ENCODE data around the gene TGFBRAP1. TPM values are rescaled to one million over a fixed set of nuclear protein-coding genes. Genes with fewer than 3 reads are reported as not detected.
A peak's percentile ranks its signal among the peaks of the same experiment; 100 is the strongest.

TGFBRAP1 gene
- total and polyA plus RNA-seq, 2 donors (not counting 3 experiments of a cell fraction or from before 2014, with no cell fraction given) = 25.4 to 37.6 TPM

- no peaks in the 10 kb centered on the region for H3K79me2 ChIP-seq (ENCODE audit: control insufficient read depth, insufficient read depth, low read length)
- dilution Hi-C loops (cut with MboI; ENCODE audit: extremely low pct_ligation_motif_present, low sequenced_read_pairs) = no loop called here
- CTCF ChIA-PET = interaction anchor here (0.6 to 7.6 kb wide), 24 partner anchors 12 to 386 kb away, joined by 3 to 225 read pairs (median 4); no protein-coding TSS in a partner anchor
- H3K4me1 ChIP-seq (ENCODE audit: control insufficient read depth, extremely low read depth, insufficient read depth, low read length) = peaks cover 4% of the 10 kb centered on the region
- H3K27me3 ChIP-seq (ENCODE audit: control insufficient read depth in 2 of 2, insufficient read depth in 2 of 2, low read length in 2 of 2) = peaks cover 2 to 7% of the 10 kb centered on the region in 2 experiments
- H3K4me3 ChIP-seq (replicated peaks in 1 of 3; ENCODE audit: insufficient read depth in 1 of 3, low read depth in 1 of 3, low read length in 3 of 3) = no peak overlapping the region
- no peaks in the 10 kb centered on the region for H3K9me3 ChIP-seq (replicated peaks; ENCODE audit: control insufficient read depth, insufficient read depth, low read length)
- POLR2A ChIA-PET = no interaction called here
- H3K9ac ChIP-seq (replicated peaks; ENCODE audit: extremely low read depth, insufficient read depth, low read length) = no peak overlapping the region
- FAIRE-seq = peak; percentile 83
- no peaks in the 10 kb centered on the region for H3K36me3 ChIP-seq (ENCODE audit: control insufficient read depth in 2 of 2, extremely low read depth in 1 of 2, insufficient read depth in 2 of 2, low read length in 2 of 2)
- BruUV-seq (replicated peaks) = no TSS peak
- no peak overlapping the region for H3K27ac ChIP-seq (ENCODE audit: insufficient read depth, low read depth, low read length)
- peak; percentile 73 for DNase-seq (ENCODE audit: low read depth, low spot score)
- no peaks in the 10 kb centered on the region for H4K20me1 ChIP-seq (replicated peaks; ENCODE audit: control insufficient read depth, extremely low read depth, insufficient read depth, low read length)
- intact Hi-C loops (cut with micrococcal nuclease) = loop anchor here (1.0 to 5.0 kb wide), 3 partner anchors 56 to 287 kb away; no protein-coding TSS in a partner anchor
- H2AFZ ChIP-seq (ENCODE audit: low read depth, low read length) = no peak overlapping the region
- TF ChIP-seq JUN (IDR thresholded peaks at IDR 0.05; ENCODE audit: borderline replicate concordance, insufficient read depth, insufficient read length, low read depth) (no peak), GATA2 (IDR thresholded peaks at IDR 0.05; ENCODE audit: insufficient read depth, insufficient read length, low read depth, low read length) (peak; percentile 66), CTCF (IDR thresholded peaks at IDR 0.05; ENCODE audit: extremely low read depth in 1 of 2, insufficient read depth in 1 of 2, low read depth in 1 of 2, low read length in 2 of 2) (peak; percentile 70 to 79)
- H3K9me1 ChIP-seq (replicated peaks; ENCODE audit: control insufficient read depth, extremely low read depth, insufficient read depth, low read length) = no peaks in the 10 kb centered on the region
- no peak overlapping the region for H3K4me2 ChIP-seq (ENCODE audit: insufficient read depth, low read length)
These were observed 94.0 kb downstream of the TGFBRAP1 start for GRCh38 chr2:105235388-105236059.

DNA sequence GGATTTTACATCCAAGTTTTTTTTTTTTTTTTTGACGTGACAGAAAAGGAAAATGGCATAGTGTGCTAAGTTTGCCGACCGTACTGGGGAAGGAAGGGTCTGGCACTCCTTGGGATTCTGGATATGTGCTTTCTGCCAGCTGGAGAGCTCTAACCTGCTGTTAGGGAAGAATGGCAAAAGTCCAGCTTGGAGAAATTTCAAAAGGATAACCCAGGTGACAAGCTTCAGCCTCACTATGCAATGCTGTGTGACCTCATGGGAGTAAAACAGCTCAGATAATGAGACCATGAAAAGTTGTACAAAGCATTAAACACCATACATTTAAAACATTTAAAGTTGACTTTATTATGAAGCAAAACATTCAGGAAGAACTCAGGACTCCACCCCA lies 98.3 kb downstream of the TGFBRAP1 start:
- intact Hi-C loops (cut with micrococcal nuclease) (no loop called here), dilution Hi-C loops (cut with MboI; ENCODE audit: extremely low pct_ligation_motif_present, low sequenced_read_pairs) (no loop called here)
- peaks cover 4% of the 10 kb centered on the region for H3K4me1 ChIP-seq (ENCODE audit: control insufficient read depth, extremely low read depth, insufficient read depth, low read length)
- no peak overlapping the region for H3K9ac ChIP-seq (replicated peaks; ENCODE audit: extremely low read depth, insufficient read depth, low read length)
- no peak for DNase-seq (ENCODE audit: low read depth, low spot score)
- ChIA-PET POLR2A (no interaction called here), CTCF (interaction anchor here (0.6 to 1.9 kb wide), 4 partner anchors 10 to 144 kb away, joined by 3 to 8 read pairs (median 4); no protein-coding TSS in a partner anchor)
- no peak overlapping the region for H3K4me2 ChIP-seq (ENCODE audit: insufficient read depth, low read length)
- H4K20me1 ChIP-seq (replicated peaks; ENCODE audit: control insufficient read depth, extremely low read depth, insufficient read depth, low read length) = peaks cover 2% of the 10 kb centered on the region
- H3K79me2 ChIP-seq (ENCODE audit: control insufficient read depth, insufficient read depth, low read length) = no peaks in the 10 kb centered on the region
- H3K9me3 ChIP-seq (replicated peaks; ENCODE audit: control insufficient read depth, insufficient read depth, low read length) = no peaks in the 10 kb centered on the region
- no peak overlapping the region for H2AFZ ChIP-seq (ENCODE audit: low read depth, low read length)
- no peak overlapping the region for H3K27ac ChIP-seq (ENCODE audit: insufficient read depth, low read depth, low read length)
- no TSS peak for BruUV-seq (replicated peaks)
- no peak overlapping the region for H3K4me3 ChIP-seq (replicated peaks in 1 of 3; ENCODE audit: insufficient read depth in 1 of 3, low read depth in 1 of 3, low read length in 3 of 3)
- H3K27me3 ChIP-seq (ENCODE audit: control insufficient read depth in 2 of 2, insufficient read depth in 2 of 2, low read length in 2 of 2) = peaks cover 3 to 6% of the 10 kb centered on the region in 2 experiments
- no peaks in the 10 kb centered on the region for H3K9me1 ChIP-seq (replicated peaks; ENCODE audit: control insufficient read depth, extremely low read depth, insufficient read depth, low read length)
- FAIRE-seq = no peak
- no peak for TF ChIP-seq MAX (IDR thresholded peaks at IDR 0.05; ENCODE audit: insufficient read depth, insufficient read length)
- no peak for TF ChIP-seq JUN (IDR thresholded peaks at IDR 0.05; ENCODE audit: borderline replicate concordance, insufficient read depth, insufficient read length, low read depth)
- TF ChIP-seq MYC (IDR thresholded peaks at IDR 0.05; ENCODE audit: low read depth, low read length) = no peak
- TF ChIP-seq FOS (IDR thresholded peaks at IDR 0.05; ENCODE audit: borderline replicate concordance, insufficient read depth, low read length) = no peak
- no peaks in the 10 kb centered on the region for H3K36me3 ChIP-seq (ENCODE audit: control insufficient read depth in 2 of 2, extremely low read depth in 1 of 2, insufficient read depth in 2 of 2, low read length in 2 of 2)
